Jurkat, Clone E6-1 (cell line): Measurements from ENCODE around the gene HOXA5.

ENCODE experiments used
- DNase-seq: peaks from one replicate; pipeline ENCODE4 v3.0.0-alpha.2; 2011; ENCODE audit warnings: low read depth, low spot score
- H3K4me3 ChIP-seq: 2 replicates; pipeline ENCODE4 v1.5.1; 2011; ENCODE audit warnings: mild to moderate bottlenecking, low read length, control low read depth, moderate library complexity

Gene HOXA5

GRCh38 chr7:27141137-27141922 is 2.2 kb downstream of the HOXA5 start:
- DNase-seq = no peak
- H3K4me3 ChIP-seq = no peak overlapping the region

GRCh38 chr7:27140126-27140857 is 3.2 kb downstream of the HOXA5 start:
- DNase-seq = no peak
- no peak overlapping the region for H3K4me3 ChIP-seq

GRCh38 chr7:27139334-27140125 is 4.0 kb downstream of the HOXA5 start:
- no peak for DNase-seq
- no peak overlapping the region for H3K4me3 ChIP-seq

GRCh38 chr7:27138985-27139333 is 4.5 kb downstream of the HOXA5 start:
- DNase-seq = no peak
- H3K4me3 ChIP-seq = no peak overlapping the region

- H3K4me3 ChIP-seq = no peak overlapping the region
- no peak for DNase-seq
These were observed 5.0 kb downstream of the HOXA5 start for GRCh38 chr7:27138472-27138871.

GRCh38 chr7:27137640-27138315 is 5.7 kb downstream of the HOXA5 start:
- no peak for DNase-seq
- H3K4me3 ChIP-seq = no peak overlapping the region

GRCh38 chr7:27134392-27134791 is 9.1 kb downstream of the HOXA5 start:
- DNase-seq = no peak
- no peak overlapping the region for H3K4me3 ChIP-seq

GRCh38 chr7:27133409-27134231 is 9.9 kb downstream of the HOXA5 start:
- no peak overlapping the region for H3K4me3 ChIP-seq
- DNase-seq = no peak

- no peak overlapping the region for H3K4me3 ChIP-seq
- no peak for DNase-seq
These were observed 10.5 kb downstream of the HOXA5 start for GRCh38 chr7:27132978-27133377.

- no peak overlapping the region for H3K4me3 ChIP-seq
- DNase-seq = no peak
These were observed 11.3 kb downstream of the HOXA5 start for GRCh38 chr7:27132214-27132613.

- DNase-seq = no peak
- H3K4me3 ChIP-seq = no peak overlapping the region
These were observed 12.1 kb downstream of the HOXA5 start for GRCh38 chr7:27131390-27131819.

GRCh38 chr7:27130540-27131389 is 12.7 kb downstream of the HOXA5 start, which contains the start of gene HOXA4:
HOXA4 (minus strand) TSS chr7:27130757; CDS start chr7:27130733, 24 bp downstream.
- H3K4me3 ChIP-seq = no peak within 1 kb of the TSS

GRCh38 chr7:27129729-27130539 is 13.5 kb downstream of the HOXA5 start:
- DNase-seq = no peak
- H3K4me3 ChIP-seq = no peak overlapping the region

More at GRCh38 chr7:27130540-27131389, 12.7 kb downstream of the HOXA5 start, which contains the start of gene HOXA4:
- DNase-seq = no peak

- no peak for DNase-seq
- H3K4me3 ChIP-seq = no peak overlapping the region
These were observed 14.4 kb downstream of the HOXA5 start for GRCh38 chr7:27128776-27129728.

- no peak for DNase-seq
- H3K4me3 ChIP-seq = no peak overlapping the region
These were observed 15.4 kb downstream of the HOXA5 start for GRCh38 chr7:27128034-27128433.
